ENCODE results near the gene STIP1. TPM values are rescaled to one million over a fixed set of nuclear protein-coding genes. Genes with fewer than 3 reads are reported as not detected.

The STIP1 gene
- total RNA-seq, 1 experiment from 2014 or later = 299 TPM

DNA sequence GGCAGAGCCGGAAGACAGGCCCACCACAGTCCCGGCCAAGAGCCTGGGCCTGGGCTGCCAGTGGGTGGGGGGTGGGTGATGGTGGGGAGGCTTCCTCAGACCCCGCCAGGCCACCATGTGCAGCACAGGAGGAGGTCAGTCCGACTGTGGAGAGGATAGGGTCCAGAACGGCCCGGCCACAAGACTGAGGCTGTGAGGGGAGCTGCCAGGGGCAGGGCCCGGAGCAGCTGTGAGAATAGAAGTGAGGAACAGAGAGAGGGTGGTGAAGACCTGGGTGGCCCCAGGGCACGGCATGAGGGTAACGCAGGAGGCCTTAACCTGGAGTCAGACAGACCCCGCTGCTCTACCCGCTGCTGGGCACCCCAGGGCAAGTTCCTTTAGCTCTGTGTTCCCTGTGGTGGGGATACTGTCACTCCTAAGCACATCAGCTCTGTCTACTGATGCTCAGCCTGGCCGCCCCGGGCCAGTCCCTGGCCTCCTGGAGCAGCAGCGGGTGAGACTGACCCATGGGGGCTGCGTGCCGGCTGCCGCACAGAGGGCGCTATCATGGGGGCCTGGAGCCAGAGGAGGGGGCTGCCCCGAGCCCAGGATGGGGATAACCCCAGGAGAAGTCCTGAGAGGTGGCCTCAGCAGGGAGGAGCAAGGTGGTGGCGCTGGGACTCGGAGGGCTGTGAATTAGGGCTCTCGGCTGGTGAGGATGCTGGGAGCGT lies 22.3 kb downstream of the STIP1 start:
- TF ChIP-seq EZH2 (IDR thresholded peaks at IDR 0.05; ENCODE audit: low read depth) (no peak), CTCF (conservative IDR thresholded peaks at IDR 0.05) (no peak)
- no peak for DNase-seq
- Histone ChIP-seq H4K20me1 (ENCODE audit: insufficient read depth) (peaks cover 18% of the 10 kb centered on the region), H2AFZ (no peak overlapping the region), H3K79me2 (ENCODE audit: low read depth) (no peaks in the 10 kb centered on the region), H3K4me1 (replicated peaks; ENCODE audit: insufficient read depth) (0 out of 2 replicates have a peak, but pooled peaks cover 4% of the 10 kb centered on the region), H3K9me2 (ENCODE audit: insufficient read depth) (no peaks in the 10 kb centered on the region), H3K4me2 (no peak overlapping the region), H3F3A (ENCODE audit: insufficient read depth, low read depth) (peaks cover 48% of the 10 kb centered on the region), H3K4me3 (no peak overlapping the region), H3K27me3 (ENCODE audit: insufficient read depth, low read depth) (no peaks in the 10 kb centered on the region), H3K36me3 (ENCODE audit: low read depth) (no peaks in the 10 kb centered on the region), H3K9me3 (ENCODE audit: insufficient read depth, low read depth) (no peaks in the 10 kb centered on the region), H3K27ac (no peak overlapping the region)
- no TSS peak for BruUV-seq (replicated peaks)
- ChIA-PET POLR2A (ENCODE audit: unreplicated experiment) (no interaction called here), CTCF (interaction anchor here (0.6 kb wide), 1 partner anchor 147 kb away, joined by 3 read pairs; no protein-coding TSS in a partner anchor)
- intact Hi-C loops (cut with micrococcal nuclease; ENCODE audit: unreplicated experiment) = no loop called here

GRCh38 chr11:64208796-64209562 lies 23.0 kb downstream of the STIP1 start:
- Histone ChIP-seq H3K27me3 (ENCODE audit: insufficient read depth, low read depth) (no peaks in the 10 kb centered on the region), H3K36me3 (ENCODE audit: low read depth) (no peaks in the 10 kb centered on the region), H3K27ac (no peak overlapping the region), H3K4me1 (replicated peaks; ENCODE audit: insufficient read depth) (0 out of 2 replicates have a peak, but pooled peaks cover 4% of the 10 kb centered on the region), H4K20me1 (ENCODE audit: insufficient read depth) (peaks cover 11% of the 10 kb centered on the region), H3F3A (ENCODE audit: insufficient read depth, low read depth) (peaks cover 46% of the 10 kb centered on the region), H2AFZ (no peak overlapping the region), H3K9me3 (ENCODE audit: insufficient read depth, low read depth) (no peaks in the 10 kb centered on the region), H3K4me2 (no peak overlapping the region), H3K4me3 (no peak overlapping the region), H3K9me2 (ENCODE audit: insufficient read depth) (no peaks in the 10 kb centered on the region), H3K79me2 (ENCODE audit: low read depth) (no peaks in the 10 kb centered on the region)
- no TSS peak for BruUV-seq (replicated peaks)
- POLR2A ChIA-PET (ENCODE audit: unreplicated experiment) = no interaction called here
- intact Hi-C loops (cut with micrococcal nuclease; ENCODE audit: unreplicated experiment) = no loop called here
- DNase-seq = no peak
- TF ChIP-seq CTCF (conservative IDR thresholded peaks at IDR 0.05) = no peak
- TF ChIP-seq EZH2 (IDR thresholded peaks at IDR 0.05; ENCODE audit: low read depth) = no peak
- CTCF ChIA-PET = no interaction called here

DNA sequence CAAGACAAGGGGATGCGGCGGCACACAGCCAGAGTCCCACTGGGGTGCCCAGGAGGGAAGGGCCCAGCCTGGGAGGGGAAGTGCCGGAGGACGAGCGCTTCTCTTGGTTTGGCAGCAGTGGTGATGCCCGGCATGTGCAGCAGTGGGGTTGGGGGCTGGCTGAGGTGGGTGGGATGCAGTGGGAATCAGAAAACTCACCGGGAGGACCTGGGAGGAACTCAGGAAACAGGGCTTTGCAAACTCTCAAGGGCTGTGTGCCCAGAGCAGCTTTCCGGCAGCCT lies 23.5 kb downstream of the STIP1 start:
- Histone ChIP-seq H3K4me2 (no peak overlapping the region), H2AFZ (no peak overlapping the region), H3K27ac (no peak overlapping the region), H3K4me3 (no peak overlapping the region), H3K79me2 (ENCODE audit: low read depth) (no peaks in the 10 kb centered on the region), H3K27me3 (ENCODE audit: insufficient read depth, low read depth) (no peaks in the 10 kb centered on the region), H3K36me3 (ENCODE audit: low read depth) (no peaks in the 10 kb centered on the region), H3K4me1 (replicated peaks; ENCODE audit: insufficient read depth) (no peaks in the 10 kb centered on the region), H4K20me1 (ENCODE audit: insufficient read depth) (peaks cover 6% of the 10 kb centered on the region; the same call in 1 of the 2 replicates), H3K9me3 (ENCODE audit: insufficient read depth, low read depth) (no peaks in the 10 kb centered on the region), H3K9me2 (ENCODE audit: insufficient read depth) (no peaks in the 10 kb centered on the region), H3F3A (ENCODE audit: insufficient read depth, low read depth) (peaks cover 42% of the 10 kb centered on the region)
- no peak for DNase-seq
- BruUV-seq (replicated peaks) = no TSS peak
- intact Hi-C loops (cut with micrococcal nuclease; ENCODE audit: unreplicated experiment) = no loop called here
- ChIA-PET POLR2A (ENCODE audit: unreplicated experiment) (no interaction called here), CTCF (no interaction called here)
- no peak for TF ChIP-seq CTCF (conservative IDR thresholded peaks at IDR 0.05)
- TF ChIP-seq EZH2 (IDR thresholded peaks at IDR 0.05; ENCODE audit: low read depth) = no peak
